ENCODE measurements around the gene RICTOR. TPM values are rescaled to one million over a fixed set of nuclear protein-coding genes. Genes with fewer than 3 reads are reported as not detected.

Gene RICTOR
- polyA plus RNA-seq, 3 donors, result 3.5 to 12.8 (median 7.0) TPM

GRCh38 chr5:39082995-39083394 lies 8.8 kb upstream of the RICTOR start:
- intact Hi-C loops (cut with micrococcal nuclease), result loop anchor here in 1 of 2 donors (10.0 kb wide), 1 partner anchor 88 kb away; no protein-coding TSS in a partner anchor
- no CpG with 5 or more reads among the region's 3 CpGs for WGBS (ENCODE audit: insufficient coverage)
- peaks cover 0 to 1% (median 0%) of the 10 kb centered on the region in 3 donors for H3K27me3 Mint-ChIP-seq (ENCODE audit: low read depth in 3 of 3)

GRCh38 chr5:39080597-39081204 lies 6.5 kb upstream of the RICTOR start:
- peaks cover 13 to 19% of the 10 kb centered on the region in 2 donors for H3K4me1 ChIP-seq (ENCODE audit: control insufficient read depth in 1 of 2, insufficient read depth in 2 of 2, low read length in 2 of 2)
- H3K9me3 Mint-ChIP-seq, result peaks cover 0 to 3% (median 1%) of the 10 kb centered on the region in 7 donors
- DNase-seq, result peak; percentile 79 to 92 (median 85)
- no peak overlapping the region for H3K9ac ChIP-seq (ENCODE audit: insufficient read depth, low read length, poor library complexity, severe bottlenecking)
- no peak overlapping the region for H3K4me3 ChIP-seq (replicated peaks in 1 of 3; ENCODE audit: low read depth in 2 of 3, low read length in 3 of 3)
- no peaks in the 10 kb centered on the region for H3K36me3 Mint-ChIP-seq
- H3K36me3 ChIP-seq (replicated peaks in 1 of 2; ENCODE audit: control insufficient read depth in 1 of 2, insufficient read depth in 2 of 2, low read length in 2 of 2), result no peaks in the 10 kb centered on the region
- peaks cover 0 to 1% (median 1%) of the 10 kb centered on the region in 3 donors for H3K27me3 Mint-ChIP-seq (ENCODE audit: low read depth in 3 of 3)
- H3K4me1 Mint-ChIP-seq, result peaks cover 20% of the 10 kb centered on the region
- no peak overlapping the region for H3K4me3 Mint-ChIP-seq
- H2AFZ ChIP-seq (ENCODE audit: insufficient read depth, low read depth, low read length, poor library complexity, severe bottlenecking), result no peak overlapping the region
- H3K4me2 ChIP-seq (replicated peaks; ENCODE audit: extremely low read depth, low read length, poor library complexity, severe bottlenecking), result no peak overlapping the region
- peak overlapping the region in 1 of 7 donors; percentile 53 for H3K27ac Mint-ChIP-seq
- H4K20me1 ChIP-seq (ENCODE audit: insufficient read depth, low read length), result no peaks in the 10 kb centered on the region
- H3K79me2 ChIP-seq (ENCODE audit: insufficient read depth, low read length), result no peaks in the 10 kb centered on the region
- H3K27ac ChIP-seq (ENCODE audit: low read depth in 1 of 2, low read length in 2 of 2), result no peak overlapping the region
- H3K27me3 ChIP-seq (ENCODE audit: control insufficient read depth in 2 of 2, insufficient read depth in 2 of 2, low read length in 2 of 2), result no peaks in the 10 kb centered on the region
- H3K9me3 ChIP-seq (replicated peaks in 1 of 2; ENCODE audit: control insufficient read depth in 1 of 2, insufficient read depth in 1 of 2, low read length in 2 of 2), result no peaks in the 10 kb centered on the region
- TF ChIP-seq CTCF (IDR thresholded peaks at IDR 0.05), result peak; percentile 90
- intact Hi-C loops (cut with micrococcal nuclease), result loop anchor here in 1 of 2 donors (10.0 kb wide), 1 partner anchor 86 kb away; no protein-coding TSS in a partner anchor
- WGBS (ENCODE audit: insufficient coverage), result 0% methylated on average over 1 of the region's 3 CpGs

More at GRCh38 chr5:39082995-39083394, 8.8 kb upstream of the RICTOR start:
- no peak overlapping the region for H3K27ac Mint-ChIP-seq
- Histone ChIP-seq H3K4me2 (replicated peaks; ENCODE audit: extremely low read depth, low read length, poor library complexity, severe bottlenecking) (no peak overlapping the region), H3K36me3 (replicated peaks in 1 of 2; ENCODE audit: control insufficient read depth in 1 of 2, insufficient read depth in 2 of 2, low read length in 2 of 2) (no peaks in the 10 kb centered on the region), H4K20me1 (ENCODE audit: insufficient read depth, low read length) (no peaks in the 10 kb centered on the region), H3K9me3 (replicated peaks in 1 of 2; ENCODE audit: control insufficient read depth in 1 of 2, insufficient read depth in 1 of 2, low read length in 2 of 2) (no peaks in the 10 kb centered on the region), H3K9ac (ENCODE audit: insufficient read depth, low read length, poor library complexity, severe bottlenecking) (no peak overlapping the region), H2AFZ (ENCODE audit: insufficient read depth, low read depth, low read length, poor library complexity, severe bottlenecking) (no peak overlapping the region), H3K4me1 (ENCODE audit: control insufficient read depth in 1 of 2, insufficient read depth in 2 of 2, low read length in 2 of 2) (no peaks in the 10 kb centered on the region), H3K27me3 (ENCODE audit: control insufficient read depth in 2 of 2, insufficient read depth in 2 of 2, low read length in 2 of 2) (no peaks in the 10 kb centered on the region), H3K4me3 (replicated peaks in 1 of 3; ENCODE audit: low read depth in 2 of 3, low read length in 3 of 3) (no peak overlapping the region), H3K27ac (ENCODE audit: low read depth in 1 of 2, low read length in 2 of 2) (no peak overlapping the region), H3K79me2 (ENCODE audit: insufficient read depth, low read length) (no peaks in the 10 kb centered on the region)
- H3K4me1 Mint-ChIP-seq, result peaks cover 2% of the 10 kb centered on the region
- H3K36me3 Mint-ChIP-seq, result no peaks in the 10 kb centered on the region
- peaks cover 0 to 3% (median 1%) of the 10 kb centered on the region in 7 donors for H3K9me3 Mint-ChIP-seq
- TF ChIP-seq CTCF (IDR thresholded peaks at IDR 0.05), result no peak
- DNase-seq, result no peak
- H3K4me3 Mint-ChIP-seq, result no peak overlapping the region

Measured in CD14-positive monocyte (primary cell).